HAP-1 (cell line): ENCODE data around the gene SLC16A7.

ENCODE experiments used
- DNase-seq, 2 experiments: peaks; one replicate each; pipeline ENCODE4 v3.0.0-alpha.2; 2016 to 2020; ENCODE audit warnings: low spot score in 2 of 2
- H3K27me3 ChIP-seq: fragments of 250-450 bp; sonication (Bioruptor Pico); 2 replicates; pipeline ENCODE4 v1.5.1; 2020; ENCODE audit warnings: low read depth, mild to moderate bottlenecking, moderate library complexity
- H3K36me3 ChIP-seq: fragments of 250-450 bp; sonication (Bioruptor Pico); replicated peaks from 2 replicates; pipeline ENCODE4 v1.5.1; 2020; ENCODE audit warnings: mild to moderate bottlenecking
- H3K4me1 ChIP-seq: fragments of 250-450 bp; sonication (Bioruptor Pico); 2 replicates; pipeline ENCODE4 v1.5.1; 2020; ENCODE audit warnings: mild to moderate bottlenecking
- H3K4me3 ChIP-seq: fragments of 250-450 bp; sonication (Bioruptor Pico); 2 replicates; pipeline ENCODE4 v1.5.1; 2020; ENCODE audit warnings: mild to moderate bottlenecking, moderate library complexity
- H3K9me3 ChIP-seq: fragments of 250-450 bp; sonication (Bioruptor Pico); 2 replicates; pipeline ENCODE4 v1.5.1; 2020; ENCODE audit warnings: mild to moderate bottlenecking, moderate library complexity
- in situ Hi-C: fragments of 300-500 bp; cut with MboI; formaldehyde crosslinking; loops from 3 replicates; pipeline ENCODE4 v1.14.3; 2020; ENCODE audit warnings: low sequenced_read_pairs, inconsistent platforms, mixed read lengths

SLC16A7 gene

GRCh38 chr12:59595883-59596540 lies at the start of gene SLC16A7:
Gene SLC16A7, plus strand, starts transcription at chr12:59596029. Its CDS starts 108,773 bp downstream, at chr12:59704802.
- Histone ChIP-seq H3K9me3 (no peaks in the 10 kb centered on the region), H3K4me3 (peak within 1 kb of the TSS; percentile 23), H3K36me3 (no peaks in the 10 kb centered on the region), H3K4me1 (no peaks in the 10 kb centered on the region), H3K27me3 (peaks cover 25% of the 10 kb centered on the region)
- DNase-seq: peak; percentile 53 to 68
- in situ Hi-C loops: no loop called here

DNA sequence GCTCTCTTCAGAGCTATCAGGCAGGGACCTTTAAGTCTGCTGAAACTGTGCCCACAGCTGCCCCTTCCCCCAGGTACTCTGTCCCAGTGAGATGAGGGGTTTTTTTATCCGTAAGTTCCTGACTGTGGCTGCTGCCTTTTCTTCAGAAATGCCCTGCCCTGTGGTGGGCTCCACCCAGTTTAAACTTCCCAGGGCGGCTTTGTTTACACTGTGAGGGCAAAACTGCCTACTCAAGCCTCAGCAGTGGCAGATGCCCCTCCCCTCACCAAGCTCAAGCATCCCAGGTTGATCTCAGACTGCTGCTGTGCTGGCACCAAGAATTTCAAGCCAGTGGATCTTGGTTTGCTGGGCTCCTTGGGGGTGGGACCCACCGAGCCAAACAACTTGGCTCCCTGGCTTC lies 46.9 kb upstream of the SLC16A7 start:
- no peaks in the 10 kb centered on the region for H3K36me3 ChIP-seq
- no peaks in the 10 kb centered on the region for H3K4me1 ChIP-seq
- no peaks in the 10 kb centered on the region for H3K9me3 ChIP-seq
- no peak overlapping the region for H3K4me3 ChIP-seq
- no peaks in the 10 kb centered on the region for H3K27me3 ChIP-seq
- DNase-seq: no peak
- in situ Hi-C loops: no loop called here

- no peaks in the 10 kb centered on the region for H3K36me3 ChIP-seq
- no peaks in the 10 kb centered on the region for H3K9me3 ChIP-seq
- no peaks in the 10 kb centered on the region for H3K4me1 ChIP-seq
- in situ Hi-C loops: no loop called here
- H3K27me3 ChIP-seq: no peaks in the 10 kb centered on the region
- no peak for DNase-seq
- H3K4me3 ChIP-seq: no peak overlapping the region
These were observed 36.1 kb upstream of the SLC16A7 start for GRCh38 chr12:59559696-59560095.

GRCh38 chr12:59570145-59570544 lies 25.7 kb upstream of the SLC16A7 start:
- no peak for DNase-seq
- in situ Hi-C loops: no loop called here
- Histone ChIP-seq H3K27me3 (no peaks in the 10 kb centered on the region), H3K4me3 (no peak overlapping the region), H3K36me3 (no peaks in the 10 kb centered on the region), H3K4me1 (no peaks in the 10 kb centered on the region), H3K9me3 (no peaks in the 10 kb centered on the region)

GRCh38 chr12:59574406-59574805 lies 21.4 kb upstream of the SLC16A7 start:
- DNase-seq: no peak

DNA sequence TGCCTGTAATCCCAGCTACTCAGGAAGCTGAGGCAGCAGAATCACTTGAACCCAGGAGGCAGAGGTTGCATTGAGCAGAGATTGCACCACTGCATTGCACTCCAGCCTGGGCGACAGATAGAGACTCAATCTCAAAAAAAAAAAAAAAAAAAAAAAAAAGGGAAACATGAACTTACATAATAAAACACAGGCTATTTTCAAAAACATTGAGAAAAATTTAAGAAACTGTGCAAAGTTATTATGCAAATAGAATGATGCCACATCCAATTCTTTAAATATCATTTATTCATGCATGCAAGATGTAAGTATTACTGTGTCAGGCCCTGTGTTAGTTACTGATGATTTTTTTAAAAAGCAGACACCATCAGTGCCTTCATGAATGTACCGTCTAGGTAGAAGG lies 20.0 kb upstream of the SLC16A7 start:
- Histone ChIP-seq H3K27me3 (no peaks in the 10 kb centered on the region), H3K36me3 (no peaks in the 10 kb centered on the region), H3K4me1 (no peaks in the 10 kb centered on the region), H3K9me3 (no peaks in the 10 kb centered on the region), H3K4me3 (no peak overlapping the region)
- in situ Hi-C loops: no loop called here
- DNase-seq: no peak

More at GRCh38 chr12:59574406-59574805, 21.4 kb upstream of the SLC16A7 start:
- Histone ChIP-seq H3K4me1 (no peaks in the 10 kb centered on the region), H3K9me3 (no peaks in the 10 kb centered on the region), H3K4me3 (no peak overlapping the region), H3K27me3 (no peaks in the 10 kb centered on the region), H3K36me3 (no peaks in the 10 kb centered on the region)
- in situ Hi-C loops: no loop called here

GRCh38 chr12:59578254-59578653 lies 17.6 kb upstream of the SLC16A7 start:
- DNase-seq: no peak
- in situ Hi-C loops: no loop called here
- H3K27me3 ChIP-seq: no peaks in the 10 kb centered on the region
- H3K36me3 ChIP-seq: no peaks in the 10 kb centered on the region
- H3K4me3 ChIP-seq: no peak overlapping the region
- H3K9me3 ChIP-seq: no peaks in the 10 kb centered on the region
- no peaks in the 10 kb centered on the region for H3K4me1 ChIP-seq

DNA sequence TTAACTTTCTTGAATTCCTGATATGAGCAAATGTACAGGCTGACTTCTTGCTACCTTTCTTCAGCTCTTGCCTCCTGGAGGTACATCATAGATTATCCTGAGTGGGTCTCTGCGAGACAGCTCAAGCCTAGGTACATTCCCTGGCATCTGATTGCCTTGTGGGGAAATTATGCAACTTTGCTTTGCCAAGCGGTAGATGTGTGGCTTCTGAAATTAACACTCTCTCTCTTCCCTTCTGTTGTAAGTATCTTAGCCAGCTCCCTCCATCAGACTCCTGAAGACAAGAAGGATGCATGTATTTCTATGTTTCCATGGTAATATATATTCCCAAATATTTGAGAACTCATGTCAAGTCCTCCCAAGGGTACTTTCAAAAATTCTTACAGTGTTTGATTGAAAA lies 16.2 kb upstream of the SLC16A7 start:
- no peaks in the 10 kb centered on the region for H3K4me1 ChIP-seq
- in situ Hi-C loops: no loop called here
- DNase-seq: no peak

GRCh38 chr12:59580050-59580449 lies 15.8 kb upstream of the SLC16A7 start:
- Histone ChIP-seq H3K36me3 (no peaks in the 10 kb centered on the region), H3K9me3 (no peaks in the 10 kb centered on the region), H3K27me3 (no peaks in the 10 kb centered on the region), H3K4me3 (no peak overlapping the region), H3K4me1 (no peaks in the 10 kb centered on the region)
- no peak for DNase-seq
- in situ Hi-C loops: no loop called here

More for the DNA sequence above, 16.2 kb upstream of the SLC16A7 start:
- Histone ChIP-seq H3K27me3 (no peaks in the 10 kb centered on the region), H3K36me3 (no peaks in the 10 kb centered on the region), H3K9me3 (no peaks in the 10 kb centered on the region), H3K4me3 (no peak overlapping the region)

DNA sequence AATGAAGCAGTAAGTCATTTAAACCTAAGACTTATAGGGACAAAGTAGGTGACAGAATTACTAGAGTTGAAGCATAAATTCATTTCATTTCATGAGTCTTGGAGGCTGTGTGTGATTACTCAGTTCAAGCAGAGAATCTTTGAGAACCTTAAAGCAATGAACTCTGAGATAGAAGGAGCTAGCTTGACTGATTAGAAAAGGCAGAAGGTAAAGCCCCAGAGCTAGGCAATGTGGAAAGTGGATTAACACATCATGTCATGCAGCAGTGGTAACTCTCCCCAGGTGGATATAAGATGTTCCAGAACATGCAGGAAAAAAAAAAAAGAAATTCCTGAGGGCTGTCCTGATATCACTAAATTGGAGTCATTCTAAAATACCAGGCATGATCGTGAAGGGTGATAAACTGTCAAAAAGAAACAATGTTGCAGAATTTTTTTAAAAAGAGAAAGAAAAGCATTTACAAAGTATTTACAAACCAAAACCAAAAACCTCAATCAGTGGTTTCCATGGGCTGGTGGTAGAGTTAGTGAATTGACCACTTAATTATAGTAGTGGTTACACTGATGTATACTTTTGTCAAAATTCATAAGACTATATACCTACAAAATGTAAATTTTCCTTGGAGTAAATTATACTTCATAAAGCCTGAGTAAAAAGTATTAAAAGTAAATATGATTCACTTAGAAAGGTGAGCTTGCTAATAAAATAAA lies 12.7 kb upstream of the SLC16A7 start:
- Histone ChIP-seq H3K9me3 (no peaks in the 10 kb centered on the region), H3K4me3 (no peak overlapping the region), H3K4me1 (no peaks in the 10 kb centered on the region), H3K36me3 (no peaks in the 10 kb centered on the region), H3K27me3 (no peaks in the 10 kb centered on the region)
- in situ Hi-C loops: no loop called here
- DNase-seq: no peak

DNA sequence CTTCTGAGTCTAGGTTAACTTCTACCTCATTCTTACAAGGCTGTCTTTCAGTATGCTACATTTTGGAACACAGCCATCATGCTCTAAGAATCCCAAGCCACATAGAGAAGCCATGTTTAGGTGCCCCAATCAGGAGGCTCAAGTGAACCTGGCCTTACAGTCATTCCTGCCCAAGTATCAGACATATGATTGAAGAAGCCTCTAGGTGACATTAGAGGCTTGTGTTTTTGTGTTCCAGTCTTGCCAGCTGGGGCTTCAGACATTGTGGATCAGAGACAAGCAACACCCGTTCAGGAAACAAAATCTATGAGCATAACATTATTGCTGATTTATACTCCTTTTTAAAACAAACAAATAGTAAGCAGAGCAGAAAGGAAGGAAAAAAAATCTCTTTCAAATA lies 8.1 kb upstream of the SLC16A7 start:
- Histone ChIP-seq H3K4me1 (no peaks in the 10 kb centered on the region), H3K27me3 (no peaks in the 10 kb centered on the region), H3K4me3 (no peak overlapping the region), H3K9me3 (no peaks in the 10 kb centered on the region), H3K36me3 (no peaks in the 10 kb centered on the region)
- DNase-seq: no peak
- in situ Hi-C loops: no loop called here

DNA sequence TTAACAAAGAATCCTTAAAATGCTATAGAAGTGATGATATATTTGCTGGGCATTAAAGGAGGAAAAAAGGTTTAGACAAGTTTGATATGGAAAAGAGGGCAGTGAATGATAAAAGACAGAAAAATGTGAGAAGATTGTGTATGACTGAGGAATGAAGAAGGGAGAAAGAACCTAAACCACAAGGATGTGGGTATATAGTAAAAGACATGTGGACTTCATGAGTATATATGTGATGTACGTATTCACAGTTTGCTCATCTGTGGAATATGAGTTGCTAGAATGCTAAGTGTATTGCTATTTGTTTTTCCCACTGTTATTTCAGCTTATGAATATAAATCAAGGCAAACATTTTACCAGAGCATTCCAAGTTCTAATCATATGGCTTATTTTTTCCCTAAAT lies 2.1 kb upstream of the SLC16A7 start:
- no peaks in the 10 kb centered on the region for H3K4me1 ChIP-seq
- no peaks in the 10 kb centered on the region for H3K36me3 ChIP-seq
- no peaks in the 10 kb centered on the region for H3K9me3 ChIP-seq
- peaks cover 25% of the 10 kb centered on the region for H3K27me3 ChIP-seq
- no peak for DNase-seq
- H3K4me3 ChIP-seq: no peak overlapping the region
- in situ Hi-C loops: no loop called here

DNA sequence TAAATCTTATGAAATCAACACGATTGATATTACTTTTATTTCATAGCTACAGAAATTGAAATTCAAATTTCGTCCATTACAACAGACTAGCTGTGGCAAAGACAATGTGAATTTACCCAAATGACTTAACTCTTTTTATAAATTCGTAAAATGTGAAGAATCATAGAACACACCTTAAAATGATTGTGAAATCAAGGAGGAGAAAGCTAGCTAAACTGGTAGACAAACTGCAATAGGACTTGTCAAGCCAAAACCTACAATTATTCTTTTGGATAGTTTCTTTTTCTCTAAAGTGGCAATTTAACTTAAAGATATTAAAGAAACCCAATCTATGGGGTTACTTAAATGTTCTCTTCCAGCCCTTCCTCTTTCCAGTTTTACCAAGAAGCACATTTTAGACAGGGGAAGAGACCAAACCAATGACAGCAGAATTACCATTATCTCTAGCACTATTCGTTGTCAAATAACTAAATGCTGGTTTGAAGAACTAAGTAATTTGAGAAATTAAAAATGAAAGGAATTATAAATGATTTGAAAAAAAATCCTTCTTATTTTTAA lies 807 bp upstream of the SLC16A7 start:
- Histone ChIP-seq H3K27me3 (peaks cover 25% of the 10 kb centered on the region), H3K4me3 (no peak overlapping the region), H3K4me1 (no peaks in the 10 kb centered on the region), H3K9me3 (no peaks in the 10 kb centered on the region), H3K36me3 (no peaks in the 10 kb centered on the region)
- no peak for DNase-seq
- in situ Hi-C loops: no loop called here

DNA sequence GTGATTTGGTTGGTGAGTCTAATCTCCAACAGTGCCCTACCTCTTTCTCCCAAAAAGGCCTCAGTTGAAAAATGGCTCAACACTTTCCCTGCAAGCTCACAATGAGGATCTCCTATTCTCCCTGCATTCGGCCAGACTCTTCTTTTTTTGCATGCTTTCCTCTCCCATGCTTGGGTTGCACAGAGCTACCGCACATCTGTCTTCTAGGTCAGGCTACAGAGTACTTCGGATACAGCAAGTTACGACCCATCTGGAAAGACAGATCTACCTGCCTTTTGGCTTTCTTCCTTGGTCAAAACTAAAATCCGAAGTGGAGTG lies 305 bp upstream of the SLC16A7 start:
- Histone ChIP-seq H3K4me3 (peak overlapping the region; percentile 23), H3K36me3 (no peaks in the 10 kb centered on the region), H3K4me1 (no peaks in the 10 kb centered on the region), H3K27me3 (peaks cover 25% of the 10 kb centered on the region), H3K9me3 (no peaks in the 10 kb centered on the region)
- in situ Hi-C loops: no loop called here
- no peak for DNase-seq
